Lung (tissue), 12 donors: ENCODE data around the gene LMBR1. TPM values are rescaled to one million over a fixed set of nuclear protein-coding genes. Genes with fewer than 3 reads are reported as not detected.
"Not testable (repeated sequence)": the region's sequence is repeated elsewhere in the genome, so short reads cannot be mapped to it uniquely, and the experiment has no call there.

Source experiments
- ATAC-seq: fragments of 200-7000 bp; cut with Tn5 transposase; one replicate; pipeline ENCODE4 v1.9.1; 2020; ENCODE audit warnings: moderate number of reproducible peaks; ENCODE audit not compliant: insufficient read depth, low FRiP score
- DNase-seq, 3 donors: peaks; one replicate each; pipeline ENCODE4 v3.0.0-alpha.2; 2013 to 2017
- H3K27ac ChIP-seq, 2 donors: one replicate each; pipeline ENCODE4 v1.5.1; 2013; ENCODE audit warnings: mild to moderate bottlenecking in 2 of 2, moderate library complexity in 2 of 2, control low read depth in 1 of 2, inconsistent platforms in 1 of 2, low read depth in 1 of 2, low read length in 1 of 2
- H3K27me3 ChIP-seq, 3 donors: one replicate each; pipeline ENCODE4 v1.5.1; 2013; ENCODE audit warnings: low read length in 2 of 3; ENCODE audit not compliant: control insufficient read depth in 3 of 3, insufficient read depth in 3 of 3
- H3K36me3 ChIP-seq, 4 donors: one replicate each; pipeline ENCODE4 v1.5.1; 2013; ENCODE audit warnings: low read length in 4 of 4, mild to moderate bottlenecking in 1 of 4, moderate library complexity in 1 of 4; ENCODE audit not compliant: control insufficient read depth in 4 of 4, insufficient read depth in 4 of 4
- H3K4me1 ChIP-seq, 5 donors: one replicate each; pipeline ENCODE4 v1.5.1; 2013; ENCODE audit warnings: low read length in 5 of 5, mild to moderate bottlenecking in 2 of 5, moderate library complexity in 1 of 5; ENCODE audit not compliant: control insufficient read depth in 5 of 5, insufficient read depth in 5 of 5
- H3K4me3 ChIP-seq: one replicate; pipeline ENCODE4 v1.5.1; 2013; ENCODE audit warnings: mild to moderate bottlenecking, control low read depth, moderate library complexity
- H3K9ac ChIP-seq, 2 donors: one replicate each; pipeline ENCODE4 v1.5.1; 2013; ENCODE audit warnings: low read length in 2 of 2, control low read depth in 1 of 2; ENCODE audit not compliant: insufficient read depth in 1 of 2
- H3K9me3 ChIP-seq, 4 donors: one replicate each; pipeline ENCODE4 v1.5.1; 2013; ENCODE audit warnings: low read length in 3 of 4, mild to moderate bottlenecking in 1 of 4, moderate library complexity in 1 of 4; ENCODE audit not compliant: control insufficient read depth in 4 of 4, insufficient read depth in 3 of 4
- CTCF ChIP-seq: IDR thresholded peaks from 2 replicates; pipeline ENCODE4 v1.5.1; 2012; ENCODE audit warnings: mild to moderate bottlenecking; ENCODE audit errors: control extremely low read depth, extremely low read depth
- WGBS, 2 donors: extraction: QIAGEN DNeasy Blood & Tissue Kit; methylation state at CpG; one replicate each; pipeline ENCODE4 v1.1.7; 2013; 5-methylcytosine and 5-hydroxymethylcytosine counted together
- polyA plus RNA-seq, 2 donors: library from polyadenylated mRNA; stranded (reverse); fragments of 200-250 nt; gene quantifications; one replicate each; pipeline ENCODE4 v1.2.1, GENCODE V29; 2013
- total RNA-seq, 2 donors: library from RNA; depleted of rRNA in 1 of 2; stranded (reverse); fragments of >200 nt in 1 of 2; gene quantifications; one replicate each; pipeline ENCODE4 v1.2.1, GENCODE V29; 2014 to 2021
- donor health status: control.
- donor health status: control.
- donor health status: Bipolar disorder and iron deficiency.
- donor health status: healthy.
- donor health status: DM: yes; HTN: yes; CAD: no.

The LMBR1 gene
- total and polyA plus RNA-seq, 4 donors = 9.7 to 119 (median 45.0) TPM

DNA sequence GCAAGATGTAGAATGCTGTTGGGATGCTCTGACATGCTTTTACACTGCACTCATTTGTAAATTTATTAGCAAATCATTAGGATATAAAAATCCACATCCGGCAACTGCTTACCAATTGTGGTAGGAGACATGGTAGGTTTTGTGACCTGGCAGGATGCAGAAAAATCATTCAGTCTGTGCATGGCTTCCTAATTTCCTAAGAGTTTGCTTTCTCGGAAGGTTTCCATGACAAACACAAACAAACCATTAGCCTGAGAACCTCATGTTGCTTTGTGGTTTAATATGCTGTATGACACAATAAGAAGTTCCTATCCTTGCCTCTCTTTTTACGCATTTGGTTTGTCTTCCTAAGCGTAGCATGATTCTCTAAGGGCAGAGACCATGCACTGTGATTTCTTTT lies 14.7 kb upstream of the LMBR1 start:
- no peak overlapping the region for H3K4me3 ChIP-seq
- TF ChIP-seq CTCF = no peak
- no peaks in the 10 kb centered on the region for H3K27me3 ChIP-seq
- DNase-seq (peak in 2 of 3 donors; percentile 20 to 23), ATAC-seq (peak; percentile 34)
- peaks cover 0 to 6% (median 0%) of the 10 kb centered on the region in 5 donors for H3K4me1 ChIP-seq
- H3K27ac ChIP-seq = no peak overlapping the region
- WGBS, 2 donors = 44 to 58% methylated on average over 4 of the region's 4 CpGs
- H3K9ac ChIP-seq = no peak overlapping the region
- H3K36me3 ChIP-seq = no peaks in the 10 kb centered on the region
- no peaks in the 10 kb centered on the region for H3K9me3 ChIP-seq

DNA sequence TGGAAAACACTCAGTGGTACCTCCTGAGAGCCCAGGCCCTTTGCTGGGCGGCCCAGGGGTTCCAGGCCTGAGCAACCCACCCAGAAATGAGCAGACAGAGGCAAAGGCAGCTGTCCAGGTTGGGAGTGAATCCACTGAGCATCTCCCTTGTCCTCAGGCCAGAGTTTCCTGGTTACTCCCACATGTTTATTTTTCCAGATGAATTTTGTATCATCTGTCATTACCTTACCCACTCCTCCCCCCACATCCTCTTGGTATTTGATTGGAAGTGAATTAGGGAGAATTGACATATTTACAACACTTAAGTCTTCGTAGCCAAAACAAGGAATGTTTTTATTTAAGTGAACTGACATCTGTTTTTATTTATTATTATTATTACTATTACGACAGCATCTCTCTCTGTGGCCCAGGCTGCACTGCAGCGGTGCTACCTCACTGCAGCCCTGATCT lies 13.2 kb upstream of the LMBR1 start:
- Histone ChIP-seq H3K27me3 (no peaks in the 10 kb centered on the region), H3K4me1 (peaks cover 0 to 6% (median 0%) of the 10 kb centered on the region in 5 donors), H3K9ac (no peak overlapping the region), H3K36me3 (no peaks in the 10 kb centered on the region), H3K9me3 (no peaks in the 10 kb centered on the region), H3K4me3 (no peak overlapping the region), H3K27ac (no peak overlapping the region)
- no peak for TF ChIP-seq CTCF
- 72 to 89% methylated on average over 4 of the region's 4 CpGs for WGBS, 2 donors
- no peak for DNase-seq
- no peak for ATAC-seq

DNA sequence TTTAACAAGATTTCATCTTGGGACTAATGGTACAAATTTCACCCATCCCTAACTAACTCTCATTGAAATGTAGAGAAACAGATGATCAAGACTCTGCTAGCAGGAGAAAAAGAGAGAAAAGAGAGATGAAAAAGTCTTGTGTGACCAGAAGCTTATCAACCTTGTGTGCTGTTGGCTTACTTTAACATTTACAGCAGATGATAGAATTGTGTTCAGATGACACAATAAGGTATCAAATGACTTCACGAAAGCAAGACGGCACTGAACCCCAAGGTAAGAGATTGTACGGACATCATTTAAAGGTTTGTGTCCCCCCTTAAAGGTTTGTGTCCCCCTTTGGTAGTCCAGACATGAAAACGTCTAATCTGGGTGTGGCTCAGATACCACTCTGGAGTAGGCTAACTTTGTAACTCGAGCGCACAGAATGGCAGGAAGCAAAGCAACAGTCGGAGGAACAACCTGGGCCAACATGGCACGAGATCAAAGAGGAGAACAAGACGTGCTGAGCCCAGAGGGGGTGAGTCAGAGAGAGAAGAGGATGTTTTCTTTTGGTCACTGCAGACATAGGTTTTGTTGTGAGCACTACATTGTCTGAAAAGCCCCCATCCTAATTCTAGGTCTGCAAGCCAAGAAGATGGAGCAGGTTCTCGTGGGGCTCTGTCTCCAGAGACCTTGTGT lies 10.4 kb upstream of the LMBR1 start:
- Histone ChIP-seq H3K9ac (no peak overlapping the region), H3K9me3 (no peaks in the 10 kb centered on the region), H3K27ac (peak overlapping the region; percentile 32 to 66), H3K4me1 (peaks cover 0 to 8% (median 0%) of the 10 kb centered on the region in 5 donors), H3K4me3 (no peak overlapping the region), H3K27me3 (no peaks in the 10 kb centered on the region), H3K36me3 (no peaks in the 10 kb centered on the region)
- DNase-seq (peak in 1 of 3 donors; percentile 66), ATAC-seq (peak; percentile 41)
- WGBS, 2 donors = 43 to 44% methylated on average over 10 of the region's 10 CpGs
- no peak for TF ChIP-seq CTCF

DNA sequence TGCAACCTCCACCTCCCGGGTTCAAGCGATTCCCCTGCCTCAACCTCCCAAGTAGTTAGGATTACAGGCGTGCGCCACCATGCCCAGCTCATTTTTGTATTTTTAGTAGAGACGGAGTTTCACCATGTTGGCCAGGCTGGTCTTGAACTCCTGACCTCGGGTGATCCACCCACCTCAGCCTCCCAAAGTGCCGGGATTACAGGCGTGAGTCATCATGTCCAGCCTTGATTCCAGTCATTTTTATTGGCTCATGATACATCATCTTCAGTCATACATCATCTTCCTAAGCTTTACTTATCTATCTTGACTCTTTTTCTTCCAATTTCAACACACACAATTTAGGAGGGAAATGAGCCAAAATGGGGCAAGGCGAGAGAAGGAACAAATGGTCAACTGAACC lies 7.1 kb upstream of the LMBR1 start:
- WGBS, 2 donors = 73 to 95% methylated on average over 9 of the region's 9 CpGs
- not testable (repeated sequence) for H3K4me3 ChIP-seq, H3K9ac ChIP-seq, H3K27me3 ChIP-seq, H3K36me3 ChIP-seq, H3K27ac ChIP-seq, DNase-seq, H3K4me1 ChIP-seq, H3K9me3 ChIP-seq, ATAC-seq
